SH-SY5Y (cell line): Measurements from ENCODE around the gene DOCK3.

Source experiments
- GATA2 ChIP-seq: IDR thresholded peaks from 2 replicates; pipeline ENCODE4 v1.6.1; 2011; ENCODE audit warnings: mild to moderate bottlenecking, low read depth, low read length
- GATA3 ChIP-seq: IDR thresholded peaks from 2 replicates; pipeline ENCODE4 v1.6.1; 2011; ENCODE audit warnings: low read depth, mild to moderate bottlenecking, low read length, moderate library complexity

- TF ChIP-seq GATA2 (peak; percentile 39; the same call in 1 of the 2 replicates), GATA3 (no peak)
These were observed 23.3 kb upstream of the DOCK3 start for GRCh38 chr3:50651445-50651844.
